GM21447 (cell line): Measurements from ENCODE around the gene PPT1.
"Not testable (repeated sequence)": the region's sequence is repeated elsewhere in the genome, so short reads cannot be mapped to it uniquely, and the experiment has no call there.

Source experiments
- ATAC-seq: cut with Tn5 transposase; IDR thresholded peaks from one replicate; pipeline ENCODE4 v1.9.1; 2021; ENCODE audit not compliant: unreplicated experiment

PPT1 gene

DNA sequence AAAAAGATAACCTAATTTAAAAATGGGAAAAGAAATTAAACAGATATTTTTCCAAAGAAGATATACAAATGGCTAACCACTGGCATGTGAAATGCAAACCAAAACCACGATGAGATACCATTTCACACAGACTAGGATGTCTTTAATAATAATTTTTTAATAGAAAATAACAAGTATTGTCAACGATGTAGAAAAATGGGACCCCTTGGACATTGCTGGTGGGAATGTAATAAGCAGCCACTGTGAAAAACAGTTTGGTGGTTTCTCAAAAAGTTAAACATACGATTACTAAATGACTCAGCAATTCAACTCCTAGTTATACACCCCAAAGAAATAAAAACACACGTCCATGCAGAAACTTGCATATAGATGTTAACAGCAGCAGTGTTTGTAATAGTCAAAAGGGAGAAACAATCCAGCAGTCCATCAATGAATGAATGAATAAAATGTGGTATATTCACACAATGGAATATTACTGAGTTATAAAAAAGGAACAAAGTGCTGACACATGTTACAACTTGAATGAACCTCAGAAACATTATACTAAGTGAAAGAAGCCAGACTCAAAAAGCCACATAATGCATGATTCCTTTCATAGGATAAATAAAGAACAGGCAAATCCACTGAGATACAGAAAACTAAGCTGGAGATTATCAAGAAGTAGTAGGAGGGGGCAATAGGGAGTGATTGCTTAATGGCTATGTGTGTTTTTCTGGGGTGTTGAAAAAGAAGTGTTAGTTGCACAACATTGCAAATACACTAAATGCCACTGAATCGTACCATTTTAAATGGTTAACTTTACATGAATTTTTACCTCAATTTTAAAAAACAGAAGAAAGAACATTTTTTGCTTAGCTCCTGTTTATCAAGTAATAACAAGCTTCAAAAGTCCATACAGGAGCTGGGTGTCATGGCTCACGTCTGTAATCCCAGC lies 4.1 kb downstream of the PPT1 start:
- no peak for ATAC-seq

DNA sequence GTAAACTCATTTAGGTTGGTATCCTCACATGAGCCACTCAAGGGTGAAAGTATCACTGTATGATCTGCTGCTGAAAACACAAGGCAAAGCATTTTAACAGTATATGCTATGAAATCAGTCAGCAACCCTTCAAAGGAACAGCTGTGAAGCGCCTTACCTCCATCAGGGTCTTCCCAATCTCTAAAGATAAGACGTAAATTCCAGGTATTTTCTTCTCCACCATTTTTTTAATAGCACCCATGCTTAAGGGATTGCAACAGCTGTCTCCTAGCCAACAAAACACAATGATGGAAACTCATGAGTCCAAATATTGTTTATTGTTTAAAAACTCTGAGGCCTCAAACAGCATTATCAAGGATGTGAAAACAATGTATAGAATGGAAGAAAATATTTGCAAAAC lies 4.8 kb downstream of the PPT1 start:
- no peak for ATAC-seq

DNA sequence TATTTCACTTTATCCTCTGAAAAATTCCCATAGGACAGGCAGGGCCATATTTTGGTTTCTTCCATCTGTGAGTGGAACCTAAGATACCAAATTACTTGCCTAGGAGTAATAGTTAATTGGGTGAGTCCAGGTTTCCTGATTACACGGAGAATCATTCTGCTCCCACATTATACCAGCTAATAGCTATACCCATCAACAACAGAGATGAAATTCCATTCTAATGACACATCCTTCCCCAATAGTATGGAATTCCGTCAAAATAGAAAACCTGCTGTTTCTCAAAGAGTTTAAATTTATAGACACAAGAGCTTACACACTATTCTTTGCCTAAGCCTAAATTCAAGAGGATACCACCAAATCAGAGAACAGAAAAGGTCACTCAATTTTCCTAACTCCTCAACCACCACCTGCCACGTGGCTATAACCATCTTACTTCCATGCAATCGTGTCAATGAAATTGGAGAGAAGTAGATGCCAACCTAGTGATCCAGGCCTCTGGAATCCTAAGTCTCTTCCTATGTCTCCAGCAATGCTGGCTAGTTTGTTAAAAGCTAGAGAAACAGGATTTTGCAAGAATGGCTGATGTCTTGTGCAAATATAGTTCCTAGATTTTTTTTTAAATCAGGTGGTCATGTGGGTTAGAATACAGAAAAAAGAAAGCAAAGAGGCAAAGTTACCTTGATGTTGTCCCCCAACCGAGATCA lies 6.2 kb downstream of the PPT1 start:
- no peak for ATAC-seq

DNA sequence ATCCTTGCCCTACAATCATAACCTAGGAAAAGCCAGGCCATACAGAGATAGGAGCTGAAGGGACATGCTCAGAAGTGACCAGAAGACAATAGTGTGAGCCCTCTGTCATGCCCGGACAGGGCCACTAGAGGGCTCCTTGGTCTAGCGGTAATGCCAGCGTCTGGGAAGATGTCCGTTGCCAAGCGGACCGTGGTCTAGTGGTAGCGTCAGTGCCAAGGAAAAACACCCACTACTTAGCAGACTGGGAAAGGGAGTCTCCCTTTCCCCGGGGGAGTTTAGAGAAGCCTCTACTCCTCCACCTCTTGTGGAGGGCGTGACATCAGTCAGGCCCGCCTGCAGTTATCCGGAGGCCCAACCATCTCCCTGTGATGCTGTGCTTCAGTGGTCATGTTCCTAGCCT lies 12.3 kb downstream of the PPT1 start:
- not testable (repeated sequence) for ATAC-seq

DNA sequence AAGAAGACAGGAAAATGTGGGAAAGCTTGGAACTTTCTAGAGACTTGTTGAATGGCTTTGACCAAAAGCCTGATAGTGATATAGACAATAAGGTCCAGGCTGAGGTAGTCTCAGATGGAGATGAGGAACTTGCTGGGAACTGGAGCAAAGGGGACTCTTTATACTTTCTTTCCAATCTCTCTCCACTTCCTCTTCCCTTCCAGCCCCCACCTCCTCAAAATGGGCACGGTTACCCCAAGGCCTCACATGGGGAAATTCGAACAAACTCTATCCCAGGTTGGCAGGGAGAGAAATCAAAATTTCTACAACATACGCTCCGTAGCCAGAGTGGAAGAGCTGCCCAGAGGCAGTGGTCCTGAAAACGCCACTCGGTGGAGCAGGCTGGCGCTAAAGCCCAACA lies 15.2 kb downstream of the PPT1 start:
- no peak for ATAC-seq

DNA sequence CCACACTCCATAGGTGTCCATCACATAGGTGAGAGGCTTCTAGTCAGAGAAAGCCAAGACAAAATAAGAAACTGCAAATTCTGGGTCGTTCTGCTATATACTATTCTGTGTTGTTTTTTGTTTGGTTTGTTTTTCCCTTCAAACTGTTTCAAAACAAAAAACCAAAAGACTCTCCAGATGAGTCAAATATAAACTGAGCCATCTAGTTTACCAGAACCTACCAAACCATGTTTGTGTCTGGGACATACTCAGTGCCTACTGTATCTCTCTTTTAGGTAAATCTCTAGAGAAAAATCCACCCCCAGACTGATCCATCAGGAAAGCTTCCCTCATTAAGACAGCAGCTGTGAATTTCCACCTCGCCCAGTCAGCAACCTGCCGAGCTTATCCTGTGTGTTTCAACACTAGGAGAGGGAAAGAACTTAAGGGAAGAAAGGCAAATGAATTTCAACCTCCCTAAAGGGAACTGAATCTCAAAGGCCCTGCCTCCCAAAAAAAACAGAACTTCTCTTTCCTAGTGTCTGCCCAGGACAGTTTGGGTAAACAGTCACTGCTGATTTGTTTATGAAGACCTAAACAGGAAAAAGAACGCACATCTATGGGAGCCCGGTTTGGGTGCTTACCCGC lies 17.2 kb downstream of the PPT1 start:
- no peak for ATAC-seq

DNA sequence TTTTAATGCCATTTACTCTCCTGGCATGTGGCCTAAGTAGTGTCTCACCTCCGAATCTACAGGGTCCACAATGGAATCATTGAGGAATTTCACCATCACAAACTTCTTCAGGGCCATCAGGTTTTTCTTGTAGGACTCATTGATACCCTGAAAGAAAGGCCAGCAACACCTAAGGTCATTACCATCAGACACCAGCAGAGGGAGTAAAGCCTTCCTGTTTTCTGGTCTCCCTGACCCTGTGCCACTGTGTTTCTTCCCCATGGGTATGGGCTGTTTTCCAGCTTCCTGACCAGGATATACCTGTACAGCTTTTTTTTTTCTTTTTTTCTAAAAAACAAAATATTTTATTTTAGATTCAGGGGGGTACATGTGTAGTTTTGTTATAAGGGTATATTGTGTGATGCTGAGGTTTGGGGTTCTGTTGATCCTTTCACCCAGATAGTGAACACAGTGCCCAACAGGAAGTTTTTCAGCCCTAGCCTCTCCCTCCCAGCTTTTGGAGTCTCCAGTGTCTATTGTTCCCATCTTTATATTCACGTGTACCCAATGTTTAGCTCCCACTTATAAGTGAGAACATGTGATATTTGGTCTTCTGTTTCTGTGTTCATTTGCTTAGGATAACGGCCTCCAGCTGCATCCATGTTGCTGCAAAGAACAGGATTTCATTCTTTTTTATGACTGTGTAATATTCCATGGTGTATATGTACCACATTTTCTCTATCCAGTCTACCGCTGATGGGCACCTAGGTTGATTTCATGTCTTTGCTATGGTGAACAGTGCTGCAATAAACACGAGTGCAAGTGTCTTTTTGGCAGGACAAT lies 18.3 kb downstream of the PPT1 start:
- no peak for ATAC-seq

DNA sequence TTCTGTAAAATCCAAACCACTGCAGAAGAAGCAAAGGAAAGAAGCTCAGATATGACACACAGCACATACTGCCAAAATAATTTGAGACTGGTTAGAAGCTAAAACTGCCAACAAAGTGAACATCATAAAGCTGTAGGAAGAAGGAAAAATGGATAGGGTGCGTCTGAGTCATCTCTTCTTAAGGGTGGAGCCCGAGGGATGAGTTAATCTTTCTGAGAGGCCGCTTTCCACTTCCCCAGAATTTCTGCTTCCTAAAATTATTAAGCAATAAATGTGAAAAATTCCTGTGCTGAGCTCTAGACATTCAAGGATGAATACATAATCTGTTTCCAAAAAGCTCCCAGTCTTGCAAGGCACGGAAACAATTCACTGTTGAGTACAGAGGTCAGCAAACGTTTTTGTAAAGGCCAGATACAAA lies 20.1 kb downstream of the PPT1 start:
- no peak for ATAC-seq

DNA sequence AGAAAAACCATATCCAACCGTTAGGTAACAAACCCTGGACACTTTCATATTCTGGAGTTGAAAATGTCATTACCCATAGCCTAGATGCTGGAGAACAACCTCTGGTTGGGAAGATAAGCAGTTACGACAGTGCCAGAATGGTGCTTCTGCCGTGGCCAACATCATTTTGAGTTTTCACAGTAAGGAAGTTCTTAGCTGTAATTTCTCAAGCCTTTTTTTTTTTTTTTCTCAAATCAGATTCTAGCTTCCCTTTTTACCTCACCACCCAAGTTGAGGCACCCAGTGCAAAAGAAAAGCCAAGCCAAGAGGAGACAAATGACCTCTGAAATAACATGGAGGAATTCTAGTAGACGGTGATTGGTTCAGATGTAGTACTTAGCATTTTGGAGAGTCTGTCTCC lies 21.8 kb downstream of the PPT1 start:
- no peak for ATAC-seq

DNA sequence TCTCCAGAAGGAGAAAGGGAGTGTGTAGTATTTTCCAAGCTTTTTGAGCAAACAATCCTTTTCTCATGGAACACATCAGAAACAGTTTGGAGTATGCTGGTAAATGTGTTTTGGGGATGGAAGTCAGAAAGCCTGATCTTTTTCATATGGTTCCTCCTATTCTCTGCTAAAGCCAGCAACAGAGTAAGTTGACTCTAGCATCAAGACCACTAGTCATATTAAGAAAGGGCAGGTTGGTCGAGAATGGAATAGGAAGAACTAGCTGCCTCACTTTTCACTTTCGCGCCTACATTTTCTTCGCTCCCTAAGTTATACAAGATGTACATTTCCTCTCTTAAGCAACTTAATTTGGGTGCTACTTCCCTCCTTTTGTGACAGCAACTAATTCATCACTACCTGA lies 24.0 kb downstream of the PPT1 start:
- ATAC-seq = no peak

DNA sequence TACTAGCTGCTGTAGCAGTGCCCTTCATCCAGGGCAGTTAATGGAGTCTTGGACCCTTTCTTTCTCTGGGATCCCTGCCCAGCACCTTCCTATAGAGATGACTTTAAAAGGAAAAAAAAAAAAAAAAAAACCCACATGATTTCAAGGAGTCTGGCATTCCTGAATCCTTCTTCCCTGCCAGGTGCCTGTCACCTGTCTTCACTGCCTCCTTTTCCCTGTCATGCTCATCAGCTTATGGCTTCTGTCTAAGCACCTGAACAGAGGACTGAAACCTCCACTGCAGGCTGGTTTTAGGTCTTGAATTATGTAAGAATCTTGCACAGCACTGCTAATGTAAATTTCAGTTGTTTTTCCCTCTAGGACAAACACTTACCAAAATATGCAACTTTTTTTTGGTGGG lies 24.9 kb downstream of the PPT1 start:
- no peak for ATAC-seq

DNA sequence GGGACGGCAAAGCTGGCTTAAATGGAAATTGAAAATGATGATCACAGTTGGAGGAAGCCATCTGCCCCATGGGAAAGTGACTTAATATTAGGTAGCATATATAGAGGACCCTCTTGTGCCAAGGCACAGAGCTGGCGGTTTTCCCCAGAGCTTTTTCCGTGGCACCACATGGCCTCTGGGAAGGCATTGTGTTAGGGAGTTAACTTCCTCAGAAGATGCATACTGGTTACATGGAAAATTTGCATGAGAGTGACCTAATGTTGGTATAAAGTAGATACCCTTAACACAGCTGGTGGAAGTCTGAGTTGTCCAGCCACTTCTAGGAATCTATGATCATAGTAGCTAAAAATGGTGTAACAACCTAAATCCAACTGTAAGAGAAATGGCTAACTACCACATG lies 29.2 kb downstream of the PPT1 start:
- ATAC-seq = no peak

DNA sequence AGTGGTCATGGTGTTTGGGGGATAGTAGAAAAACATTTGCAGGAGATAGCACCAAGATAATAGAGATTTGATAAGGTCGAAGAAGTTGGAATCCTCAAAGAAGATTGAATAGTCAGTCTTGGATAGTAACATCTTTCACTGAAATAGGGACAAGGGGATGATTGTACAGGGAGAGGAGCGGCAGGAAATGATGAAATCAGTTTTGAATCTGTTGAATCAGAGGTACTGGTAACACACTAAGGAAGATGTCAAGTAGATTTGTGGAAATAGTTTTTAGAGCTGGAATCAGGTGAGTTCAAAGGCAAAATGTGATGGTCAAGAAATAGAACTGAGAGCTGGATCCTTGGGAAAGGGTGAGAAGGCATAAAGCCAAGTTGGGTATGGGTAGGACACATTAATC lies 30.0 kb downstream of the PPT1 start:
- ATAC-seq = no peak

DNA sequence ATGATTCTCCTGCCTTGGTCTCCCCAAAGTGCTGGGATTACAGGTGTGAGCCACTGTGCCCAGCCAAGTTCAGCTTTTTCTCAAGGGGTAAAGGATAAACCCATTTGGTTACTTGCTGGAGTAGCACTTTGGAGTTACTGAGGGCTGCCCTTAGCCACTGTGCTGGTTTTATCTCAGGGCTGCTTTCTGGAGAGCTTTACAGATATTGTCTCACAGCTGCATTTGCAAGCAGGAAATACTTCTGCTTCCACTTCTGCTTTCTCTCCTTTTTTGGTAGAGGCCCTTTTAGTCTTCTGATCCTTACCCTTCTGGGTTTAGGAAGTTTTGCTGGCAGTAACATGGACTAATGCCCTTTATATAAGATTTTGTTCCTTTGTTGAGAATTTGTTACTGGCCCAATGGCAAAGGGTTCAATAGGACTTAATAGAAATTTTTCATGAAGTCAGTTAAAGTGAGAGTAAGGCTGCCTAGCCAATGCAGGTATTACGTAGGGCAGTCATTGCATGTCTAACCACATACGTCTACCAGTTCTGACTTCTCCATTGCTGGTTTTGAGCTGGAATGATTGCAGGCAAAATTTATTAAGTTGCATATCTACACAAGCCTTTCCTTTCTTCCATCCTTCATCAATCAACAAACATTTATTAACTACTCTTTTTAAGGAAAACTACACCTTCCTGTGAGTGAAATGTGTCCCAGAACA lies 32.1 kb downstream of the PPT1 start:
- ATAC-seq = peak; percentile 79

DNA sequence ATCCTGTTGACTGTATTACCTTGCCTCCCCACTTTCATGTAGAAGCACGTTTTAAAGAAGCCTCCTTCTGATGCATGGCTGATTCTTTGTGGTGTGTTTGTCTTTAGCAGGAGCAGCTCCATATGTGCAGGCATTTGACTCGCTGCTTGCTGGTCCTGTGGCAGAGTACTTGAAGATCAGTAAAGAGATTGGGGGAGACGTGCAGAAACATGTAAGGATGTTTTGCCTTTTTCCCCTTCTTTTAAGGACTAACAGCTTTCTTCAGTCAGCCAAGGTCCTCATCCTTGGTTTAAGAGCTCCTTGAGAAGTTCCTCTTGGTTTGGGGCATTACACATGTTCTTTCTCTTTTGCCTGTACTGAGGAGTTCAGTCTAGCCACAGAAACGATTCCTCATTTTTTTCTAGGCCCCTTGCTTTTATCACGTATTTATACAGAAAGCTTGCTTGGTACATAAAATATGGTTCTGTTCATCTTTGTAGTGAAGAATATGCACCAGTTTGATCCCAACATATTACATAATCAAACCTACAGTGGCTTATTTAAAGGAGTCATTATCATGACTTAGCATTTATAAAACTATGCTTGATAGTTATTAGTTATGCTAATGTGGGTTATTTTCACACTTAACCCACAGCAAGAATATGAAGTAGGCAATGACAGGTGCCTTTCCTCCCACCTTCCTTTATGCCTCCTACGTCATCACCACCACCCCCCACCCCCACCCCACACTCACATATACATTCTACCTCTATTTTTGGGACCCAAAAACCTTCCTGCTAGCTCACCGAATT lies 36.9 kb downstream of the PPT1 start:
- no peak for ATAC-seq

DNA sequence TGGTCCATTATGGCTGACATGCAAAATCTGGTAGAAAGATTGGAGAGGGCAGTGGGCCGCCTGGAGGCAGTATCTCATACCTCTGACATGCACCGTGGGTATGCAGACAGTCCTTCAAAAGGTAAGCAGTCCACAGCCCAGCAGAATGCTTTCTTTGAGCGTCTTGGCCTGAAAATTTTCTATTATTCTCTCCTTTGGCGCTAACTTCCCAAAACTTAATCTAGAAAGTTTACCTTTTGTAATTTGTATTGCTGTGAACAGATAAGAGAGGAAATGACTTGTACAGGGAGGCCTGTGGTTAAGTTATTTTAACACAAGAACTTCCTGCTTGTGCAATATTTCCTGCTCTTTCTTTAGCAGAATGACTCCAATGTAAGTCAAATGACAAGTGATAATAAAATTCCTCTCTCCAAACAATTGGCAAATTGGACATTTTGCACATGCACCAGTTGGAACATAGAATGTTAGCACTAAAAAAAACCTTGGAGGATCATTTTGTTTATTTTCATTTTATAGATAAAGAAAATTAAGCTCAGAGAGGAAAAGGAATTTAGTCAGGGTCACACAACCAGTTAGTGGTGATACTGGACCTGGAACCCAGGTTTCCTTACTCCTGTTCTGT lies 37.6 kb downstream of the PPT1 start:
- peak; percentile 51 for ATAC-seq

DNA sequence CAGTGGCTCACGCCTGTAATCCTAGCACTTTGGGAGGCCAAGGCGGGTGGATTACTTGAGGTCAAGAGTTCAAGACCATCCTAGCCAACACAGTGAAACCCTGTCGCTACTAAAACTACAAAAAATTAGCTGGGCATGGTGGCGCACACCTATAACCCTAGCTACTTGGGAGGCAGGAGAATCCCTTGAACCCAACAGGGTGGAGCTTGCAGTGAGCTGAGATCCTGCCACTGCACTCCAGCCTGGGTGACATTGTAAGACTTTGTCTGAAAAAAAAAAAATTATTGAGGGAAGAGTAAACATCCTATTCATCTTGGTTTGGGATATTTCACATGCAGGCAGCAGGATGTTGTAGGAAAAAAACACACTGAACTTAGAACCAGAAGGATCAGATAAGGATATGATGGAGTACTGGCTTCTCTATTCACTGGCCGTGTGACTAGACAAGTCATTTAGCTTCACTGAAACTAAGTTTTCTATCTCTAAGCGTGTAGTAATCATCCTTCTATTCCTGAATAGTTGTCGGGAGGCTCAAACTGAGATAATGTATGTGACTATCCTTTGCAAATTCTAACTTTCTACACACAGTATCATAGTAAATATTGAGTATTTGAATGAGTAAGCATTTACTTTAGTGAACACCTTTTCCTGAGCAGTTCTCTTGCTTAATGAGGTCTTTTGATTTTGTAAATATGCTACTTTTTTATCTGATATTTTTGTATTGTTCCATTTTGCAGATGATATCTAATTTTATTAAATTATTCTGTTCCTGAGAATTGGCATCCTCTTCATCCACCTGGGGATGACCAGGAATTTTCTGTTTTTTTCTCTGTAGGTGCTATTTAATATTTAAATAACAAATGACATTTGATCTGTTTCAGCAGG lies 38.4 kb downstream of the PPT1 start:
- no peak for ATAC-seq

DNA sequence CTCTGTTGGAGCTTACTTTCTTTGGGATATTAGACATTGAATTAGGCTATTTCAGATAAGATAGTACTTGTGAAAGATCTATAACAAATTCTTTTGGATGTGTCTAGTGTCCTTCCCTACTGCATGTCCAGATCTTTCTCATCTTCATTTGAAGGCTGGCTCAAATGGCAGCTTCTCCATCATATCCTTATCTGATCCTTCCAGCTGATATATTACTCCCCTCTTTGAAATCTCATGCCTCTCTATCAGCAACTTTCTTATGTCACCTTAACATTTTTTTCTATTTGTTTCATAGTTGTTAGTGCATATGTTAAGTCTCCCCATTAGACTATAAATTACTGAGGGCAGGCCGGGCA lies 39.0 kb downstream of the PPT1 start:
- no peak for ATAC-seq
